ENCODE results near the gene JAZF1.

The JAZF1 gene

GRCh38 chr7:28191751-28192150 is 11.2 kb upstream of the JAZF1 start:
- DNase-seq (ENCODE audit: low read depth in 2 of 2): no peak

GRCh38 chr7:28191184-28191583 is 10.6 kb upstream of the JAZF1 start:
- DNase-seq (ENCODE audit: low read depth in 2 of 2): no peak

- DNase-seq (ENCODE audit: low read depth in 2 of 2): no peak
Observed at GRCh38 chr7:28190077-28190710, 9.6 kb upstream of the JAZF1 start.

- DNase-seq (ENCODE audit: low read depth in 2 of 2): no peak
Observed at GRCh38 chr7:28187012-28187411, 6.4 kb upstream of the JAZF1 start.

GRCh38 chr7:28183627-28184026 is 3.0 kb upstream of the JAZF1 start:
- DNase-seq (ENCODE audit: low read depth in 2 of 2): no peak

GRCh38 chr7:28182071-28182471 is 1.5 kb upstream of the JAZF1 start:
- DNase-seq (ENCODE audit: low read depth in 2 of 2): no peak

GRCh38 chr7:28181416-28181815 is 821 bp upstream of the JAZF1 start:
- DNase-seq (ENCODE audit: low read depth in 2 of 2): no peak

- DNase-seq (ENCODE audit: low read depth in 2 of 2): no peak
Observed at GRCh38 chr7:28180031-28180363, 598 bp downstream of the JAZF1 start.

GRCh38 chr7:28179120-28180030 is 1.2 kb downstream of the JAZF1 start:
- DNase-seq (ENCODE audit: low read depth in 2 of 2): no peak

GRCh38 chr7:28178599-28178998 is 2.0 kb downstream of the JAZF1 start:
- DNase-seq (ENCODE audit: low read depth in 2 of 2): no peak

- DNase-seq (ENCODE audit: low read depth in 2 of 2): no peak
Observed at GRCh38 chr7:28177836-28178235, 2.8 kb downstream of the JAZF1 start.

GRCh38 chr7:28176645-28177044 is 4.0 kb downstream of the JAZF1 start:
- no peak for DNase-seq (ENCODE audit: low read depth in 2 of 2)

GRCh38 chr7:28176174-28176573 is 4.4 kb downstream of the JAZF1 start:
- no peak for DNase-seq (ENCODE audit: low read depth in 2 of 2)

GRCh38 chr7:28174901-28175661 is 5.5 kb downstream of the JAZF1 start:
- DNase-seq (ENCODE audit: low read depth in 2 of 2): no peak

GRCh38 chr7:28174442-28174841 is 6.2 kb downstream of the JAZF1 start:
- DNase-seq (ENCODE audit: low read depth in 2 of 2): no peak

GRCh38 chr7:28173531-28173930 is 7.1 kb downstream of the JAZF1 start:
- no peak for DNase-seq (ENCODE audit: low read depth in 2 of 2)

- no peak for DNase-seq (ENCODE audit: low read depth in 2 of 2)
Observed at GRCh38 chr7:28172958-28173357, 7.6 kb downstream of the JAZF1 start.

GRCh38 chr7:28170701-28171100 is 9.9 kb downstream of the JAZF1 start:
- DNase-seq (ENCODE audit: low read depth in 2 of 2): no peak

GRCh38 chr7:28169230-28169629 is 11.4 kb downstream of the JAZF1 start:
- DNase-seq (ENCODE audit: low read depth in 2 of 2): no peak

- DNase-seq (ENCODE audit: low read depth in 2 of 2): no peak
Observed at GRCh38 chr7:28168393-28169158, 12.0 kb downstream of the JAZF1 start.

- DNase-seq (ENCODE audit: low read depth in 2 of 2): no peak
Observed at GRCh38 chr7:28166982-28167715, 13.4 kb downstream of the JAZF1 start.
